Smooth muscle cell (in vitro differentiated cells): ENCODE measurements around the gene RUNX3. TPM values are rescaled to one million over a fixed set of nuclear protein-coding genes. Genes with fewer than 3 reads are reported as not detected.

Experiments
- DNase-seq: peaks from one replicate; lab custom pipeline; 2025; ENCODE audit not compliant: unreplicated experiment; lab: John Stamatoyannopoulos, UW
- H2AFZ ChIP-seq: fragments of 200-600 bp; sonication (generic); 2 replicates; pipeline ENCODE4 v1.6.0; 2016; ENCODE audit warnings: antibody characterized with exemption, low read depth, mild to moderate bottlenecking
- H3F3A ChIP-seq: fragments of 200-600 bp; sonication (generic); 2 replicates; pipeline ENCODE4 v1.6.0; 2017; ENCODE audit warnings: antibody characterized with exemption, low read depth
- H3K27ac ChIP-seq: fragments of 200-600 bp; sonication (generic); 2 replicates; pipeline ENCODE4 v1.5.1; 2016; ENCODE audit warnings: low read depth, mild to moderate bottlenecking
- H3K27me3 ChIP-seq: fragments of 200-600 bp; sonication (generic); 2 replicates; pipeline ENCODE4 v1.6.1; 2016; ENCODE audit warnings: low read depth, mild to moderate bottlenecking
- H3K36me3 ChIP-seq: fragments of 200-600 bp; sonication (generic); 2 replicates; pipeline ENCODE4 v1.5.1; 2016; ENCODE audit warnings: low read depth
- H3K4me1 ChIP-seq: fragments of 200-600 bp; sonication (generic); 2 replicates; pipeline ENCODE4 v1.5.1; 2016; ENCODE audit warnings: low read depth
- H3K4me2 ChIP-seq: fragments of 200-600 bp; sonication (generic); 2 replicates; pipeline ENCODE4 v1.6.0; 2016; ENCODE audit warnings: mild to moderate bottlenecking
- H3K4me3 ChIP-seq: fragments of 200-600 bp; sonication (generic); 2 replicates; pipeline ENCODE4 v1.5.1; 2016; ENCODE audit warnings: mild to moderate bottlenecking
- H3K79me2 ChIP-seq: fragments of 200-600 bp; sonication (generic); 2 replicates; pipeline ENCODE4 v1.6.0; 2016; ENCODE audit warnings: low read depth, mild to moderate bottlenecking
- H3K9ac ChIP-seq: fragments of 200-600 bp; sonication (generic); 2 replicates; pipeline ENCODE4 v1.6.0; 2016; ENCODE audit warnings: low read depth
- H3K9me3 ChIP-seq: fragments of 200-600 bp; sonication (generic); replicated peaks from 2 replicates; pipeline ENCODE4 v1.5.1; 2016; ENCODE audit warnings: low read depth
- H4K20me1 ChIP-seq: fragments of 200-600 bp; sonication (generic); 2 replicates; pipeline ENCODE4 v1.6.0; 2016; ENCODE audit warnings: low read depth
- CTCF ChIP-seq: fragments of 200-600 bp; sonication (generic); IDR thresholded peaks from 2 replicates; pipeline ENCODE4 v1.5.1; 2017; ENCODE audit warnings: borderline replicate concordance, mild to moderate bottlenecking, antibody characterized with exemption; ENCODE audit not compliant: insufficient read depth, poor library complexity, severe bottlenecking
- WGBS: methylation state at CpG from one replicate; pipeline ENCODE4 v1.1.7; 2016; ENCODE audit warnings: low lambda C conversion rate; 5-methylcytosine and 5-hydroxymethylcytosine counted together
- microRNA-seq: library from miRNA; unstranded; fragments of <30 nt; microRNA quantifications from one replicate; pipeline ENCODE4, GENCODE V29; 2016; ENCODE audit warnings: borderline number of aligned reads
- polyA plus RNA-seq: library from polyadenylated mRNA; unstranded; fragments of >200 nt; fragmentation: Nextera tagmentation; extraction: Ambion mirVana; gene quantifications from 2 replicates; pipeline ENCODE4 v1.2.1, GENCODE V29; 2016
- small RNA-seq: library from RNA; depleted of rRNA; stranded (forward); fragments of <200 nt; gene quantifications from one replicate; pipeline ENCODE3, GENCODE V24; 2014
- total RNA-seq: library from RNA; depleted of rRNA; stranded (reverse); fragments of >200 nt; gene quantifications from 2 replicates; pipeline ENCODE4 v1.2.3, GENCODE V29; 2014

Gene RUNX3
- total and polyA plus RNA-seq, 2 experiments from 2014 or later, result 4.5 to 8.2 TPM

GRCh38 chr1:24850328-24850920 lies 79.7 kb downstream of the RUNX3 start:
- TF ChIP-seq CTCF, result no peak
- Histone ChIP-seq H3K9ac (no peak overlapping the region), H3K27ac (peak overlapping the region; percentile 12), H3K9me3 (no peaks in the 10 kb centered on the region), H3K36me3 (no peaks in the 10 kb centered on the region), H3K4me1 (no peaks in the 10 kb centered on the region), H3K4me2 (no peak overlapping the region), H3K27me3 (no peaks in the 10 kb centered on the region), H3F3A (peaks cover 10% of the 10 kb centered on the region), H3K4me3 (no peak overlapping the region), H4K20me1 (peaks cover 18% of the 10 kb centered on the region), H3K79me2 (no peaks in the 10 kb centered on the region), H2AFZ (no peak overlapping the region)
- WGBS, result 31% methylated on average over 6 of the region's 6 CpGs
- DNase-seq, result no peak

GRCh38 chr1:24849672-24850295 lies 80.3 kb downstream of the RUNX3 start:
- no peaks in the 10 kb centered on the region for H3K9me3 ChIP-seq
- whole genome bisulfite sequencing, result 47% methylated on average over 9 of the region's 9 CpGs
- DNase-seq, result no peak
- peaks cover 21% of the 10 kb centered on the region for H4K20me1 ChIP-seq
- H3K79me2 ChIP-seq, result no peaks in the 10 kb centered on the region
- peaks cover 15% of the 10 kb centered on the region for H3F3A ChIP-seq
- H2AFZ ChIP-seq, result no peak overlapping the region
- peak overlapping the region; percentile 12 for H3K27ac ChIP-seq
- H3K4me1 ChIP-seq, result no peaks in the 10 kb centered on the region
- TF ChIP-seq CTCF, result peak; percentile 27
- H3K4me2 ChIP-seq, result no peak overlapping the region
- no peaks in the 10 kb centered on the region for H3K27me3 ChIP-seq
- H3K4me3 ChIP-seq, result no peak overlapping the region
- no peaks in the 10 kb centered on the region for H3K36me3 ChIP-seq
- H3K9ac ChIP-seq, result no peak overlapping the region

Small RNAs within 50 kb of the gene (microRNA-seq; reads per million reads assigned to microRNA genes)
- gene MIR6731, result 2.9 reads per million

Small RNAs within 50 kb of the gene (small RNA-seq; reads per million reads assigned to genes)
- not detected for gene MIR6731

Other genes starting within 250 kb of the RUNX3 start
- 389 and 417 TPM in 2 replicates for gene CLIC4, start 184.8 kb downstream of the RUNX3 start, total RNA-seq
- gene CLIC4, start 184.8 kb downstream of the RUNX3 start, polyA plus RNA-seq, result 149 and 151 TPM in 2 replicates